ENCODE data around the gene EPN2. TPM values are rescaled to one million over a fixed set of nuclear protein-coding genes. Genes with fewer than 3 reads are reported as not detected.

The EPN2 gene
- total RNA-seq, 1 donor from 2014 or later: 41.6 TPM

DNA sequence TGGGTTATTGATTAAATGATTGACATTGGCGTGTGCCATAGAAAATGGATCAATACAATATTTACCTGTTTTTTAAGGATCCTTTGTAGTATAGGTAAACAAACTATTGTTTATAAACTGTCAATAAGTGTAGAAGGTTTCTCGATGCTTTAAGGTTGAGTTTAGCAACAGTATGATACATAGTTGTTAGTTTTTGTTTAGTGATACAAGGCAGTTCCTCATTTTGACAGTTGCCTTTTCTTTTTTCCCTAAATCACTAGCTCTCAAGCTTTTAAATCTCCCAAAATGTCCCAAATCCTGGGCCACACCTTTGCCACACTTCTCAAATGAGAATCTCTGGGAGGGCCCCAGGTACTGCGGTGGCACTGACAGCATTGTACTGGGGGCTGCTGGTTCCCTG, 57.3 kb downstream of the EPN2 start:
- DNase-seq: no peak

DNA sequence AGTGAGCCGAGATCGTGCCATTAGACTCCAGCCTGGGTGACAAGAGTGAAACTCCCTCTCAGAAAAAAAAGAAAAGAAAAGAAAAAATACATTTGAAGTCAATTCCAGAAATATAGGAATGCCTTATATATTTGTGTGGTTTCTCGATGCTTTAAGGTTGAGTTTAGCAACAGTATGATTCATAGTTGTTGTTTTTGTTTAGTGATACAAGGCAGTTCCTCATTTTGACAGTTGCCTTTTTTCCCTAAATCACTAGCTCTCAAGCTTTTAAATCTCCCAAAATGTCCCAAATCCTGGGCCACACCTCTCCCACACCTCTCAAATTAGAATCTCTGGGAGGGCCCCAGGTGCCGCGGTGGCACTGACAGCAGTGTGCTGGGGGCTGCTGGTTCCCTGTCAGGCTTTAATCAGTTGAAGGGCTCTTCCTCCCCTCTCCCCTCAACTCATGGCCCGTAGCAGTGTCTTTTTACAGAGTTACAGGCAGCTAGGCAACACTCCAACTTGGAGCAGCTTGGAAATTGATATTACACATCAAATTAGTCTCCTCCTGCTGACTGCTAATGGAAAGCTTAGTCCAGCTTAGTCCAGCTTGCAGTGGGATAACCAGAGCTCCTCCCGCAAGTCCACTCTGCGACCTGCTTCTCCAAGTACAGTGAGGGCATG, 58.4 kb downstream of the EPN2 start:
- no peak for DNase-seq

DNA sequence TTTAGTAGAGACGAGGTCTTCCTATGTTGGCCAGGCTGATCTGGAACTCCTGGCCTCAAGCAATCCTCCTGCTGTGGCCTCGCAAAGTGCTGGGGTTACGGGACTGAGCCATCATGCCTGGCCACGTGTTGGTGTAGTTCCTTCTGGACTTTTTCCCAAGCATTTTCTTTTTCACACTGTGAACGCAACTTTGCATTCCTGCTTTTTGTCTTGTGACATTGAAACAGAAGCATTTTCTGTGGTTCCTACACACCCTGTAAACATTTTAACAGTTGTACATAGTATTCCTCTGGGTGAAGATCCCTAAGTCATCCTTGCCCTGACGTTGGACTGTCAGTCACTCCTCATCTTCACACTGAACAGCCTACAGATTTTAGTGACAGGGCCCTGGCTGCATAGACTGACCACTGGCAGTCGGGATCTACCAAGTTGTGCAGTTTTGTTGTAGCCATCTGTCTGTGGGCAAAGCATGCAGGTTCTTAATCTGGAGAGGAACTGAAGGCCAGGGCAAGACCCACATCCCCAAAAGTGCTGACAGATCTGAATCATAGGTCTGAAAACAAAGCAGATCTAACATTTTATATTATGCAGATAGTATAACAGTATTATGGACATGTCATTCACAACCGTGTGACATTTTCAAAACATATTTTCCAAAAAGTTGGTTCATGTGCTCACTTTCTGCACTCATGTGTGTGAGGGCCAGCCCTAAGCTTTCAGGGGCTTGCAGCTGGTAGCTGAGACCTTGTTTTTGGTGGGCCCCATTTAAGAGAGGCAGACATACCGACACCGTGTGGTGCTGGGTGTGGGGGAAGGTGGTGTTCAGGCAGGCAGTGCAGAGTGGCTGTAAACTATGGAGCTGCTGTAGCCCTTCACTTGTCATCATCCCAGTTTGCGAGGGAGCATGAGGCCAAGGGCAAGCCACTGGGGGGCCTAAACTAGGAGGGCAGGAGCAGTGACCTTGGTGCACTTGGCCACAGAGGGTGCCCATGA, 59.9 kb downstream of the EPN2 start:
- DNase-seq: no peak

DNA sequence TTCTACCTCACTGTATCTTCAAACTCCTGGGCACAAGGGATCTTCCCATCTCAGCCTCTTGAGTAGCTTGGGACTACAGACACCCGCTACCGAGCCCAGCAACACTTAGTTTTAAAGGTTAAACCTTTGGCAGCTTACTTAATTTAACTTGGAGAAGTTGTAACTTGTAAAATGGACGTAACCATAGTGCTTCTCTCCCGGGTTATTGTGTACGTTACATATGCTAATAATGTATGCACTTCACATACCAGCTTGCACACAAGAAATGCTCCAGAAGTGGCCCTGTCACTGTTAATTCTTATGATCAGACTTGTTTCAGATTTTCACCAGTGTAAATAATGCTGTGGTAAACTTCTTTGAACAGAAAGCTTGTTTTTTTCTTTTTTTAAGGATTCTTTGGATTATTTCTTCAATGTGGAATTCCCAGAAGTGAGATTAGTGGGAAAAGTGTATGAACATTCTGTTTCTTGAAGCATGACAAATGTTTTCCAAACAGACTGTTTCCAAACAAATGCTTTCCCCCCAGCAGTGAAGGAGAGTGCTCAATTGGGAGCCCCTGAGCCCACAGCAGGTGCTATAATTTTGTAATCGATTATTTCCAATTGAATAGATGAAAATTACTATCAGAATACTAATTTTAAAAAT, 61.5 kb downstream of the EPN2 start:
- DNase-seq: no peak

DNA sequence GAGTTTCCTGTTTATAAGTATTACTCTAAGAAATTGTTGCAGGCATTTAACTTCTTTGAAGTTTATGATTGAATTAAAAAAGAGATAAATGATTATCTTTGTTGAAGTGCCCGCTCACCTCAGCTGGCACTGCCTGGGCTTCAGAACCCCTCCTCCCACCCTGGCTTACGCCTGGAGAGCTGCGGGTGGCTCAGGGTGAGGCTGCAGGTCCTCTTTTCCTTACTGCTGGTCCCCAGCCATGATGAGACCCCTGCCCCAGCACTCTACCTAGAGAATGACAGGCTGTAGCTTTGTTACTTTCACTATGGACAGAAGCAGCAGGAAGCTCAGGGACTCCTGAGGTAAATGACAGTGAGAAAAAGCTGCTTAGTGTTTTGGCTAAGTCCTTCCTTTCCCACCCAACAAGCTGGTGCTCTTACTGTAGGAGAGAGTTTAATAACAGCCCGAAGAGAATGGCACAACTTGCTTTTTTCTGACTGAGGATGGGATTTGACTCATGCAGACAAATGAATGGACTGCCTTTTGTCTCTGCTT, 62.1 kb downstream of the EPN2 start:
- no peak for DNase-seq

DNA sequence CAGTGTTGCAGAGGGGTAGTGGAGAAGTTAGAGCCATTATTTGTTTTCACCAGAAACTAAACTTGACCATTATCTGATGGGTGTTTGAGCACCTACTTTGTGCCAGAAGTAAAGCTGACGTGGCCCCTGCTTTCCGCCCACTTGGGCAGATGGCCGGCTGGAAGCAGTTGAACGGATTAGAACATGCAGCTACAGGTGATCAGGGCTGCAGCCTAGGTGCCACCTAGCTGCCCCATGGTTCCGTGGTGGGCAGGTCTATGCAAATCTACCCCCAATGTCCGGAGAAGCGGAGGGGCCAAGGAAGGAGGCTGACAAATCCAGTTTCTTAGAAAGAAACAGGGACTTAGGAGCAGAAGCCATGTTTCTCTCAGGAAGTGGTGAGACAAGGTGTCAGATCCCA, 62.7 kb downstream of the EPN2 start:
- DNase-seq: no peak

DNA sequence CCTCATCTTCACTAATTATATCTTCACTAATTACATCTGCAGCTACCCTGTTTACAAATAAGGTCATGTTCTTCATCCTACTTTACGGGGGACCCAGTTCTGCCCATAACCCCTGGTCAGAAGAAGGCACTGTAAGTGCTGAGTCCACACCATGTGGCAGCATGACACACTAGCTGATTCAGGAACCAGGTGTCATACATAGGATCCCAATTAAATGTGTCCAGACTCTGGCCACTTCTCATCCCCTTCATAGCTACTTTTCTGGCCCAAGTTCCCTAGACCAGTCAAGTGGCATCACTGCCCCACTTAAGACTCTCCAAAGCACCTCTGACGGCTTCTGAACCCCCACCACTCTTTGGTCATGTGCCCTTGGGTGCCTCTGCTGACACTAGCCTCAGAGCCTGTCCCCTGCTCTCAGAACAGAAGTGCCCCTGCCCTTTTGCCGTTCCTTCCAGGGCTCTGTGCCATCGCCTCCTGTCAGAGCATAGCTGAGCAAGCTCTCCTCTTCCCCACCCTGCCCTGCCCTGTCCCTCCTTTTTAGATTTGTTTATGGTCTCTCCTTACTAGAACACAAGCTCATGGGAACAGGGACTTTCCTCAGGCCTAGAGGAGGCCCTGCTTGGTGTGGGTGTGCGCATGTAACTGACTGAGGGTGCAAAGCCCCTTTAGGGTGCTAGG, 64.2 kb downstream of the EPN2 start:
- DNase-seq: no peak

DNA sequence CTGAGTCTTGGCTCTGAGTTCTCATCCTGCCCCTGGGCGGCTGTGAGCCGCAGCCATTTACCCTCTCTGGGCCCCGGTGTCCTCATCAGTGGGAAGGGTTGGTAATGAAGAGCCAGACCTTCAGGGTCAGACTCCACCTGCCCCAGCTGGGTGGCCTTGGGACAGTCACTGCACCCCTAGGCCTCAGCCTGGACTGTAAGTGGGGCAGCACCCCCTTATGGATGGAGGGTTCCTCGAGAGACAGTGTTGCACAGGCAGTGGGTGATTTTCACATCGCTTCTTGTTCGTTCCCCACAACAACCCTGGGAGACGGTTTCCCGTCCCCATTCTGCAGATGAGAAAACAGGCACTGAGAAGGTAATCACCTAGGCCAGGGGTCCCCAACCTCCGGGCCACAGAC, 64.8 kb downstream of the EPN2 start:
- DNase-seq: no peak

DNA sequence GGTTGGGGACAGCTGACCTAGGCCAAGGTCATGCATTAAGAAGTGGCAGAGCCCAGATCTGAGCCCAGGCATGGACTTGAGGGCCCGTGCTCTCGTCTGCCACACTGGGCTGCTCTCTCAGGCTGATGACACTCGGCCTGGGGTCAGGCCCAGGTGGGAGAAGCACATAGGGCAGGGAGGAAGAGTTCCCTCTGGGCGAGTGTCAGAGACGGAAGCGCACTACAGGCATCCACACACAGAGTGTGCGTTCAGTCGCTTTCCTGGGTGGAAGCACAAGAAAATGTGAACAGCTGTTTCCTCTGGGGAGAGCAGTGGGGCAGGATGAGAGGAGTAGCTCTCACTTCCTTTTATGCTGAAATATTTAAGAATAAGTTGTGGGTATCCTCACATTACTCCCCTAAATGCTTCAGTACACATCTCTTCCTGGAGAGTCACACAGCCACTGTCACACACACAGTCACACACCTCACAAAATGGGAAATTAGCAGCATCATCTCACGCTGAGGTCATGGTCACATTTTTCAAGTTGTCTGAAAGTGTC, 65.7 kb downstream of the EPN2 start:
- DNase-seq: no peak

DNA sequence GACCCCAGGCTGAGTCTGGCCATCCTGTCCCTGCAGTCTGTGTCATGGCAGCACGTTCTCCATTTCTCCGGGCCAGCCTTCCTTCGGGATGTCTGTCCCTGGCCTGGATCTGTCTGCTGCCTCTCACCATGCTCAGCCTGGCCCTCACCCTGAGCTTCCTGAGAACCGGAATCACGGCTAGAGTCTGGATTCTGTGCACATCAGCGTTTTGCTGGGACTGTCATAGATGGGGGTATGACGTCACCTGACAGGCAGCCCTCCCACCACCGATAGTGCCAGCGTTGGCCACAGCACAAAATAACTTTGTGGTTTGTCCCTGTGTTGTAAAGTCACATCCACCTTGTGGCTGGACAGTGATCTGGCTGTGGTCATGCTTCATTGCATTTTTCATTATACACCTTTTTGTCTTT, 66.2 kb downstream of the EPN2 start:
- DNase-seq: no peak

DNA sequence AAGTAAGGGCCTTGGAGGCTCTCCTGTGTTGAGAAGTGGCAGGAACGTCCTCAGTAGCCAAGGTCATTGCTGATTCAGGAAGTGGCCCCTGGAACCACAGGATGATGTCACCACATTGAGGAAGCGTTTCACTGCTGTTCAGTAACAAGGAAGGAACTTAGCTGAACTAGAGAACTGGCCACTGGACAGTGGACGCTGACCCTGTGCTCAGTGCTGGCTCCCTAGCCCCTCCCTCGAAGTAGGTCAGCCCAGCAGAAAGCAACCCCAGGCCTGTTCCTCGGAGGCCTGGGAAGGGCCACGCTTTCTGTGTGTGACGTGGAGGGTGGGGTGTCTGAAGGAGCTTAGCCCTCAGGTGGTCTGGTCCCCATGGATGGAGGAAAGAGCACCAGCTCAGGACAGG, 67.0 kb downstream of the EPN2 start:
- peak; percentile 24 for DNase-seq

DNA sequence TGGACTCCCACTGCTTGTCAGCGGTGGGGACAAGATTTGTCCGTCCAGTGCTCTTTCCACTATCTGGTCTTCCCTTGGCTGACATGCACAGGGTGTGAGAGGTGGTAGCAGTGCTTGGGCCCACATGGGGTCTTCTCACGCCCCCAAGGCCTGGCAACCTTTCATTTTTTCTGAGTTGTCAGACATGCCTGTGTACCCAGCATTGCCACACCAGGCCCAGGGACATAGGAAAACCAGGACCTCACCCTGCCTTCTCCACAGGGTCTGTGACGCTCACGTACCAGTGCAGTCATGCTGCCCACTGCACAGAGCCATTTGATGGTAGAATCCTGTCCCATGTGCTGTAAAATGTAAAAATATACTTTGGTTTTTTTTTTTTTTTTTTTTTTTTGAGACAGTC, 67.6 kb downstream of the EPN2 start:
- no peak for DNase-seq

DNA sequence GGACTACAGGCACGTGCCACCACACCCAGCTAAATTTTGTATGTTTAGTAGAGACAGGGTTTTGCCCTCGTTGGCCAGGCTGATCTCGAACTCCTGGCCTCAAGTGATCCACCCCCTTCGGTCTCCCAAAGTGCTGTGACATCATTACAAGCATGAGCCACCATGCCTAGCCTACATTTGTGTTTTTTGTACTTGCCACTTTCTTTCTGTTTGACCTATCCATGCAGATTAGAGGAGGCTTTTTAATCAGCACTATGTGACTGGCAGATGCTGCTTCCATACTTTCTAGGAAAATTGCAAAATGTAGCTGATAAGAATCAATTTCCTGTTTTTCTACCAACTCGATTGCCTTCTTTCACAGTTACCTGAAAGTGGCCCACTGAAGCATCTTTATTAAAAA, 68.1 kb downstream of the EPN2 start:
- no peak for DNase-seq

DNA sequence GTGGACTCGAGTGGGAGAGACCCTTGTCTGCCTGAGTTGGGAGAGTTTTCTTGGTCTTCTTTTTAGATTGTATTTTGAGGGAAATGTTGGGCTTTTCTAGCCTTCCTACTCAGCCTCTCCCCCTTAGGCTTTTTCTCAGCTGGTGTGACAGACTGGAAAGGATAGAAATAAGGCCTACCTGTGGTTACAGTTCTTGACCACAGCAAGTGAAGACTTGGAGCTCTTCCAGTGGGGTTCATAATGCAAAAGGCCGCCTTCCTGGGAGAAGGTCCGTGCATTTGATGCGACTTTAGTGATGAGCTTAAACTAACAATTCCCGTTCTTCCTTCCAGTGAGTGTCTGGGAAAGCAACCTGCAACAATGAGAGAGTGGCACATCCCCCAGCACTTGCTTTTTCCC, 68.6 kb downstream of the EPN2 start:
- DNase-seq: no peak

DNA sequence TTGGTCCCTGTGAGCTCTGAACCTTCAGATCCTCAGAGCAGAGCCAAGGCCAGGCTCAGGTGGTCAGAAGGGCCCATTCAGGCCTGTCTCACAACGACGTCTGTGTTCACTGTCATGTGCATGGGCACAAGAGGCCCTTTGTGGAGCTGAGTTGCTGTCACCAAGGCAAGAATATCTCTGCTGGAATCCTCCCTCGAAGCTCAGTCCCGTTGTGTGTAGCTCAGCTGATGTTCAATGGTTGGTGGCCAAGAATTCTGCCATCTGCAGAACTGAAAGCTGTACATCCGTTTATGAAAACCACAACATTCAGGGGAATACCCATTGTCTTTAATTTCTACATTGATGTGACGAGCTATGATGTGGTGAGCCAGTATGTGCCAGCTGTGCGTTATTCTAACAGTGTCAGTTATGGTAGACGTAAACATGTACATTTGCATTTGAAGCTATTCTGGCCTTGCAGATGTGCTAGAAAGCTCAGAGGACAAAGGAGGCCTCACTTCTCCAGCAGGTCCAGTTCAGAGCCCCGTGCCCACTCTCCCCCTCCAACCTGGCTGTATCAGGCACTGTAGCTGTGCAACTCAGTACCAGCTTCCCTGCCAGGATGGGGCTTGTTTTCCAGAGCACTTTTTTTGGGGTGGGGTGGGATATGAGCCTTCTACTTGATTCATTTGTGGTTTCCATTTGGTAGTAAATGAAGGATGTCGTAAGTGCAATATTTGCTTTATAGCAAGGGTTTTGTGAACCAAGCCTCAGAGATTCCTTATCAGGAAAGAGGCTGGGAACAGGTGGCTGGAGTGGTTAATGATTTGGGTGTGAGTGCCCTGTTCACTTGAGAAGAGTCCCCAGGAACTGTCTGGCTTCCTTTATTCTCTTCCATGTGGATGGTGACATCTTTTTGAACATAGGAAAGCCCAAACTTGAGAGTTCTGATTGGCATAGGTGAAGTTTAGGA, 69.3 kb downstream of the EPN2 start:
- DNase-seq: peak; percentile 49

DNA sequence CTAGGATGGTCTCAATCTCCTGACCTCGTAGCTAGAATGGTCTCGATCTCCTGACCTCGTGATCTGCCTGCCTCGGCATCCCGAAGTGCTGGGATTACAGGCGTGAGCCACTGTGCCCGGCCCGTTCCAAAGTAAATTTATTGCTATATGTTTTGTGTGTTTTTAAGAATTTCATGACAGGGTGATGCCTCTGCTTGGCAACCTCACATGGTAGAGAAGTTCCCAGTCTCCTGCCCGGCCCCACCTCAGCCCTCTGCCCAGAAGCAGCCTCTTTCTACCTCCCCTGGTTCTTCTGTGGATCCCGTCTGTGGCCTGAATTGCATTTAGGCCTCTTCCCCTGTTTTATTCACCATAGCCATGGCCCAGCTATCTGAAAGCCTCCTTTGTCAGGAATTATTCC, 70.4 kb downstream of the EPN2 start:
- DNase-seq: no peak

DNA sequence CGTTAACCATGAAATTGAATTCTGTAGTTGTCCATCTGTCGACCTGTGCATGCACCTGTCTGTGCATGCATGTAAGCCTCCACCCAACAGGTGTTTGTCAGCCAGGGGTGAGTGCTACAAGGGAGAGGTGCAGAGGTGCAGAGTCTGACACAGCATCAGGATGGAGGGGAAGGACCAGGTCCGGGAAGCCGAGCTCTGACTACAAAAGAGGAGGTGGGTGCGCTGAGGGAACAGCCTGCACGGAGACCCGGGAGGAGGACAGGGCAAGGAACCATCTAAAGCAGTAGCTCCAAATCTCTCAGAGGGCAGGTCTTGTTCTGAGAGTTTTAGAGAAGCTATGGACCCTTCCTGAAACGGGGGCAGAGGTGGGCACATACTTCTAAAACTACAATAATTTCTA, 71.2 kb downstream of the EPN2 start:
- DNase-seq: no peak

DNA sequence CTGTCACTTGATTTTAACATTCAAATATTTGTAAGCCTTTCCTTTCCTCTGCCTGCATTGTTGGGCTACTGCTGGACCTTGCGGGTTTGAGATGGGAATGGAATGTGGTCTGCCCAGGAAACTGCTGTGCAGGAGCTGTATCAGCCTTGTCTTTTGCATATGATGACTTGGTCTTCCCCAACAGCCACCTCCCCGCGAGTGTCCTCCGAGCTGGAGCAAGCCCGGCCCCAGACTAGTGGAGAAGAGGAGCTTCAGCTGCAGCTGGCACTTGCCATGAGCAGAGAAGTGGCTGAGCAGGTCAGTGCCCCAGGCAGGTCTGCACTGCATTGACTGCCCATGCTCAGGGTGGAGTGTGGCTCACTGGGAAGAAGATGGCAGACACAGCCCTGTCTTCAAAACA, 72.5 kb downstream of the EPN2 start:
- DNase-seq: no peak

DNA sequence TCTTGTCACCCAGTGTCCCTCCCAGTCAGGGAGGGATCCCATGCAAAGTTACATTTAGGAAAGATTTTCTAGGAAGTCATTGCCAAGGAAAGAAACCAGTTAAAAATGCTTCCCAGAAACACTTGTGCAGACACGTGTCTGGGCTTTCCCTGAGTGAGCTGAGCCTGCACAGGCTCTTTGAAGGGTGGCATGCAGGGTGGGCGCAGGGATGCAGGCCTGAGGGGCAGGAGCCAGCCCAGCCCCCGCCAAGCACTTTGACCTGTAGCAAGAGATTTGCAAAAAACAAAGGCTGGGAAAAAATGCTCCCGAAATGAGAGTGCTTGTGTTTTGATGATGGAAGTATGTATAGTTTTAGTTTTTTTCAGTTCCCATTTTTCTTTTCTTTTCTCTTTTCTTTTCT, 73.0 kb downstream of the EPN2 start:
- DNase-seq: no peak

DNA sequence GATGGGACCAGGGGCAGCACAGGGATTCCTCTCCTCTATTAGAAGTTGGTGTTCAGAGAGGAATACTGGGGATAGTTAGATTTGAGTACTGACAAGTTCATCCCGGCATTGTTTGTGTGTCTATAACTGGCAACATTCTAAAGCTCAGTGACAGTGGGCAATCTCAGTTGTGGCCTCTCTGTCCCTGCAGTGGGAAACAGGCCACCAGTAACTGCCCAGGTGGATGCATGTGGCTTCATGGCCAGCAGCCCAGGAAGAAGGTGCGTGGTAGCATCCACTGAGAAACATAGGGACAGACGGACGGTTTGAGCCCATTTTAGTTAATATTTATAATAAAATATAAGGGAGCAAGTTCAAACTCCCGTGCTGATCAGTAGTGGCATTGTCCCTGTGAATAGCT, 73.8 kb downstream of the EPN2 start:
- DNase-seq: no peak

Data from skin of body (tissue), 2 donors.